Measurements from ENCODE around the gene ATG13. TPM values are rescaled to one million over a fixed set of nuclear protein-coding genes. Genes with fewer than 3 reads are reported as not detected.

ATG13 gene
- total RNA-seq, 1 experiment from 2014 or later = 109 TPM

Other genes with a start within 250 kb of the ATG13 start
- gene MDK, start 235.9 kb upstream of the ATG13 start, total RNA-seq (2021) = 399 and 464 TPM in 2 replicates
- gene CHRM4, start 225.8 kb upstream of the ATG13 start, total RNA-seq (2021) = 0.31 TPM in 1 of 2 replicates, not detected in the other
- gene AMBRA1, start 23.5 kb upstream of the ATG13 start, total RNA-seq (2021) = 41.4 and 41.9 TPM in 2 replicates
- 6.6 and 8.0 TPM in 2 replicates for gene HARBI1, start 326 bp upstream of the ATG13 start, total RNA-seq (2021)
- gene ARHGAP1, start 83.1 kb downstream of the ATG13 start, total RNA-seq (2021) = 60.3 and 64.2 TPM in 2 replicates
- 13.8 and 16.2 TPM in 2 replicates for gene ZNF408, start 83.5 kb downstream of the ATG13 start, total RNA-seq (2021)
- gene F2, start 101.7 kb downstream of the ATG13 start, total RNA-seq (2021) = 0.20 TPM in 1 of 2 replicates, not detected in the other
- 155 and 195 TPM in 2 replicates for gene CKAP5, start 228.7 kb downstream of the ATG13 start, total RNA-seq (2021)

All from PC-9 (cell line).